ENCODE results near the gene OTOP1.
"Not testable (repeated sequence)": the region's sequence is repeated elsewhere in the genome, so short reads cannot be mapped to it uniquely, and the experiment has no call there.

OTOP1 gene

GRCh38 chr4:4164532-4165173 is 62.1 kb downstream of the OTOP1 start:
- DNase-seq (ENCODE audit: low spot score) = not testable (repeated sequence)

GRCh38 chr4:4162186-4162585 is 64.5 kb downstream of the OTOP1 start:
- DNase-seq (ENCODE audit: low spot score) = not testable (repeated sequence)

- DNase-seq (ENCODE audit: low spot score) = not testable (repeated sequence)
Observed at GRCh38 chr4:4160956-4161665, 65.6 kb downstream of the OTOP1 start.

GRCh38 chr4:4145622-4146021 is 81.1 kb downstream of the OTOP1 start:
- not testable (repeated sequence) for DNase-seq (ENCODE audit: low spot score)

- DNase-seq (ENCODE audit: low spot score) = not testable (repeated sequence)
Observed at GRCh38 chr4:4143376-4143775, 83.4 kb downstream of the OTOP1 start.

GRCh38 chr4:4142679-4143078 is 84.0 kb downstream of the OTOP1 start:
- DNase-seq (ENCODE audit: low spot score) = not testable (repeated sequence)

GRCh38 chr4:4141186-4141585 is 85.5 kb downstream of the OTOP1 start:
- DNase-seq (ENCODE audit: low spot score) = not testable (repeated sequence)

All from AG08396 (cell line).